PC-3 (cell line): ENCODE measurements around the gene MYH11.

Source experiments
- EZH2 ChIP-seq: fragments of 300-600 bp; sonication (generic); IDR thresholded peaks from one replicate; pipeline ENCODE4 v1.6.1; 2017; ENCODE audit warnings: antibody characterized with exemption, mild to moderate bottlenecking, low read length; ENCODE audit not compliant: unreplicated experiment
- TF ChIP-seq, protein P1 (sequence below): fragments of 300-600 bp; sonication (generic); conservative IDR thresholded peaks from 2 replicates; pipeline ENCODE4 v1.5.1; 2017; ENCODE audit warnings: antibody characterized with exemption, low read depth, mild to moderate bottlenecking, low read length

DNA sequence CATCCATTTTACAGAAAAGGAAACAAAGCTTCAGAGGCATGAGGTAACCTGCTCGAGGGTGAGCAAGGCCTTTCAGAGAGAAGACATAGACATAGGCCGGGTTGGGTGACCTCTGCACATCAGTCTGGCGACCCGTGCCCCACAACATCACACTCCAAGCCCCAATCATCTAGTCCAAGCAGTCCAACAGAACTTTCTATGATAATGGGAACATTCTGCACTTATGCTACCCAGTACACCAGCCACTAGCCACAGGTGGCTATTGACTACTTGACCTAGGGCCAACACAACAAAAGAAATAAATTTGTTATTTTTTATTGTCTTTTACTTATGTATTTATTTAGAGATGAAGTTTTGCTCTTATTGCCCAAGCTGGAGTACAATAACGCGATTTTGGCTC, 20.8 kb downstream of the MYH11 start:
- TF ChIP-seq, protein P1, sequence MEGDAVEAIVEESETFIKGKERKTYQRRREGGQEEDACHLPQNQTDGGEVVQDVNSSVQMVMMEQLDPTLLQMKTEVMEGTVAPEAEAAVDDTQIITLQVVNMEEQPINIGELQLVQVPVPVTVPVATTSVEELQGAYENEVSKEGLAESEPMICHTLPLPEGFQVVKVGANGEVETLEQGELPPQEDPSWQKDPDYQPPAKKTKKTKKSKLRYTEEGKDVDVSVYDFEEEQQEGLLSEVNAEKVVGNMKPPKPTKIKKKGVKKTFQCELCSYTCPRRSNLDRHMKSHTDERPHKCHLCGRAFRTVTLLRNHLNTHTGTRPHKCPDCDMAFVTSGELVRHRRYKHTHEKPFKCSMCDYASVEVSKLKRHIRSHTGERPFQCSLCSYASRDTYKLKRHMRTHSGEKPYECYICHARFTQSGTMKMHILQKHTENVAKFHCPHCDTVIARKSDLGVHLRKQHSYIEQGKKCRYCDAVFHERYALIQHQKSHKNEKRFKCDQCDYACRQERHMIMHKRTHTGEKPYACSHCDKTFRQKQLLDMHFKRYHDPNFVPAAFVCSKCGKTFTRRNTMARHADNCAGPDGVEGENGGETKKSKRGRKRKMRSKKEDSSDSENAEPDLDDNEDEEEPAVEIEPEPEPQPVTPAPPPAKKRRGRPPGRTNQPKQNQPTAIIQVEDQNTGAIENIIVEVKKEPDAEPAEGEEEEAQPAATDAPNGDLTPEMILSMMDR: no peak
- TF ChIP-seq EZH2: no peak
